GM19452 (cell line): ENCODE results near the gene ALDH1A3.
"Not testable (repeated sequence)": the region's sequence is repeated elsewhere in the genome, so short reads cannot be mapped to it uniquely, and the experiment has no call there.

Experiments used
- ATAC-seq: cut with Tn5 transposase; IDR thresholded peaks from one replicate; pipeline ENCODE4 v1.9.1; 2021; ENCODE audit not compliant: unreplicated experiment

ALDH1A3 gene

DNA sequence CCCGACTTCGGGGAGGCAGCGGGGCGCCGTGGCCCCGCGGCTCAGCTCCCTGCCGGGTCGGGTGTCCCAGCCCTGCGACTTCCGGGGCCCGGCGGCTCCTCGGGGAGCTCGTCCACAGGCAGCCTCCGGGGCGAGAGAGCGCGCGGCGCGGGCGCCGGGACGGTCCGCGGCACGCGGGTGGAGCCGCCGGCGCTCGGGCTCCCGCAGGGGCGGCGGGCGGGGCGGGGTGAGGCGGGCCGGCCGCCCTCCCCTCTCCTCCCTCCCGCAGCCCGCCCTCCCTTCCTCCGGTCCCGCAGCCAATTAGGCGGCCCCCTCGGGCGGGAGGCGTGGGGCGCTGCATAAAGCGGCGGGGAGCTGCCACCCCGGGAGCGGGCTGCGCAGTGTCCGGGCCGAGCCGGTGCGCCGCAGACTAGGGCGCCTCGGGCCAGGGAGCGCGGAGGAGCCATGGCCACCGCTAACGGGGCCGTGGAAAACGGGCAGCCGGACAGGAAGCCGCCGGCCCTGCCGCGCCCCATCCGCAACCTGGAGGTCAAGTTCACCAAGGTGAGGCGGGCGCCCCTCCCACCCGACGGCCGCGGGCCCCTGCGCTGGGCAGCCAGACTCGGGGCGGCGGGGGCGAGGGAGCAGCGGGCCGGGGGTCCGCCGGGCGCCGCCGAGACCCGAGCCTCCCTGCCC, at the start of gene ALDH1A3:
TSS of gene ALDH1A3 (plus strand) at position 368 of the 675 bp plus-strand sequence. CDS start at position 445, 77 bp downstream.
- ATAC-seq, result no peak

DNA sequence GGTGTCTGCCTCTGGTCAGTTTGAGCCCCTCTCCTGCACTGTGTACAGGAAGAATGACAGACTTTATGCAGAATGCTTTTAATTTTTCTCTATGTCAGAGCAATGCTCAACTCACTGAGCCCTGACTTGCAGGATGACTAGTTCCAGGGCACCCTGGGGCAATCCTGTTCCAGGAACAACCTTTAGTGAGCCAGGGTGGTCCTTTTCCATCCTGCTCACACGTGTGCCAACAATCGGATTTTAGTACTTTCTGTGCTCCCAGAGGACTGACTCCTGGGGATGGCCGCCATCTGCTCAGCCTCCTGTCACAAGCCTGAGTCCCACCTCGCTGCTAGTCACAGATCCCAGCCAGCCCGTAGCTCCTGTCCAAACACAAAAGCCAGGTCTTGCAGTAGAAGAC, 48.2 kb upstream of the ALDH1A3 start:
- ATAC-seq, result no peak

DNA sequence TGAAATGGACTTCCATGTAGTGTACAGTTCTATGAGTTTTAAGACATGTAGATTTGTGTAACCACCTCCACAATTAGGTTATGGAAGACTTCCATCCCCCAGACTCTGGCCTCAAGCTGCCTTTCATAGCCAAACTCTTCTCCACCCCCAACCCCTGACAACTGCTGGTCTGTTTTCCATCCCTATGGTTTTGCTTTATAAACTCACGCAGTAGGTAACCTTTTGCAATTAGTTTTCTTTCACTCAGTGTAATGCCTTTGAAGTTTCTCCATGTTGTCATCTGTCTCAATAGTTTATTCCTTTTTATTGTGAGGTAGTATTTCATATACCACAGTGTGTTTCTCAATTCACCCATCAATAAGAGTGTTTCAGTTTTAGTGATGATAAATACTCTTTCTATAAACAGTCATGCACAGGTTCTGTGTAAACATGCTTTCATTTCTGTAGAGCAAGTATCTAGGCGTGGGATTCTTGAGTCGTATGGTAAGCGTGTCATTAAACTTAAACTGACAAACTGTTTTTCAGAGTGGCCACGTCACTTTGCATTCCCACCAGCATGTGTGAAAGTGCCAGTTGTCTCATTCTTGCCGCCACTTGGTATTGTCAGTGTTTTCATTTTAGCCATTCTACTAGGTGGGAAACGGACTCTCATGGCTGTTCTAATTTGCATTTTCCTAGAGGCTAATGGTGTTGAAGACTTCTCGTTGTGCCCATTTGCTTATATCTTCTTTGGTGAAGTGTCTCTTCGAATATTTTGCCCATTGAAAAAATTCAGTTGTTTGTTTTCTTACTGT, 47.3 kb upstream of the ALDH1A3 start:
- no peak for ATAC-seq

DNA sequence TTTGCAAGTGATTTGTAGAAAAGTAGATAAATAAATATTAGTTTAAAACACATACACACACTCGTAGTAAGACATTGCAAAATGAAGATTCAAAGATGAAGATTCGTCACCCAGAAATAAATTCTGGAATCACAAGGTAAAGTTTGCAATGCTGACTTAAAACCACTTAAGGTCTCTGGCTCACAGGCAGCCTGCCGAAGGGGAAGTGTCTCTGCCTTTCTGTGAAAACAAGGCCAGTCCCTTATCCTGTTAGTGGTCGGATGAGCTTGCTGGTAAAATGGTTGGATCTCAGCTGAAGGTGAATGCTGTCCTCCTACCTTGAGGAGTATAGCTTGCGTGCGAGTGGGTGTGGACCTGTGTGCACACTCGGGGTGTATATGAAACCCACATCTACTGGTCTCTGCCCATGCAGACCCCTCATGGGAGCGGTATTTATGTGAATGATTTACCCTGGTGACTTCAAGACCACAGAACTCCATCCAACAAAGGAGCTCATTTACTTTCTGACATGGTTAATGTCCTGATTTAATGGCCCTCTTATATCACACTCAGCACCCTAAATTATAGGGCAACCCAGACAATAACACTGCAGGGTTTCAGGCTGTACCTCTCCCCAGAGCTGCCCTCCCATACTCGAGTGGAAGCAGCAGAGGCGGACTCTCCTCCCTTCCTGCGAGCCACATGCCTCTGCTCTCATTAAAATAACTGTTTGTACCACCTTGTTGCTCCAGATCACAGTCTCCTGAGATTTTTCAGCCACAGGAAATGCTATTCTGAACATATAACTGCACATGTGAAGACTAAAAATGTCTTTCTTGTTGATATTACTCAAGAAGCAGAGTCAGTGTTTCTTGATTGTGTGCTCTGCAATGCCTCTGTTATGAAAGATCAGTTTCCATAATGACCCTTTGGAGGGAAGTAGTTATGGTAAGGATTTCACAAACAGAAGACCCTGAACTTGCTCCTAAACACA, 45.9 kb upstream of the ALDH1A3 start:
- ATAC-seq, result no peak

DNA sequence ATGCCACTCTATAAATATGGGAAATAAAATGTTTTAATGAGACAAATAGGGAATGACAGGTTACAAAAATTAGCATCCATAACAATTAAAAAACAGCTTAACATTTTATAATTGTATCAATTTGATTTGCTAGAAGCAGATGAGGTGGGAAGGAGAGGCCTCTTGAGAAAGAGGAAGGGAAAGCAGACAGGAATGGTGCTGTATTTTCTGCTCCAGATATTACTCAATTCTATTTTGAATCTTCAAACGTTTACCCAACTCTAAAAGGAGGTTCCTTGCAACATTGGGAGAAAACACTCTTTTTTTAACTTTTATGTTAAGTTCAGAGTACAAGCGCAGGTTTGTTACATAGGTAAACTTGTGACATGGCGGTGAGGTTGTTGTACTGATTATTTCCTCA, 44.9 kb upstream of the ALDH1A3 start:
- no peak for ATAC-seq

DNA sequence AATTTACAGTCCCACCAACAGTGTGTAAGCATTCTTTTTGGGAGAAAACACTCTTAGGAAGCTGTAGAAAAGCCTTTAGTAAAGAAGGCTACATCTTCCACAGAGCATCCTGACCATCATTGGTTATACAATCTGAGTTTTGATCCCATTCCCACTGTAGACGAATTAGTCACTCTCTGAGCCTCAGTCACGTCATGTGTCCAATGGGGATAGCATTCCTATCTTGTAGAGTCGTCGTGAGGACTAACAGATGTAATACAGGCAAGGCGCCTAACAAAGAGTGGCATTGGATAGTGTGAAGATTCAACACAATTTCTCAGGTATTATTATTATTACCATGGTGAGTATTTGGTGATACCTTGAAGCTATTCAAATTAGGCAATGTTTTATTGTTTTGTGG, 44.0 kb upstream of the ALDH1A3 start:
- no peak for ATAC-seq

DNA sequence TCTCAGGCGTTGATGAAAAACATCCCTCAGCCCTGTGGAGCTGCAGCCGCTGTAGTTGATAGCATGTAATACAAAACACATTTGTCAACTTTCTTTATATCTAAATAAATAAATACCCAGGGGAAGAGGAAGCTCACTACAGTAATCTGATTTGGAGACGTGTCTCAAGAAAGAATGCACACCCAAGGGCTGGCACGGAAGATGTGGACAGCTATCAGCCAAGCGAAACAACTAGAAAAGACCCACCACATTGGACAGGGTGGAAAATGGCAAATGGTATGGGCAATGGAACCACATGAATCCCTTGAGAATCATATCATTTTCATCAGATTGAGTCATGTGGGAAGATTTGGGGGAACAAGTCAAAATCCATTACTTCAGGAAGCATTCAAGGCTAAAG, 43.1 kb upstream of the ALDH1A3 start:
- no peak for ATAC-seq

DNA sequence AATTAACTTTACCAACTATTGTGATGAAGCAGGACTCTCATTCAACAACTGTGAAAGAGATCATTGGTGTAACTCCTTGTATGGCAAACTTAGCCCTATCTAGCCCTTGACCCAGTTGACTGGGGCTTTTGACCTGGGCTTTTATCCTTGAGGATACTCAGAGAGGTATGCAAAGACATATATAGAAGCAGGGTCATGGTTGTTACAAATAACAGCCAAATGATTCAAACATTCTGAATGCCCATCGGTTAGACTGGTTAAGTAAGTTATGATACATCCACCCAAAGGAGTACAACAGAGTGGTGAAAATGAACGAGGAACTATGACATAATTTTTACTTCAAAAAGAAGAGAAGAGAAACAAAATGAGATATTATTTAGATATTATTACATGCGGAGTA, 38.2 kb upstream of the ALDH1A3 start:
- ATAC-seq, result no peak

DNA sequence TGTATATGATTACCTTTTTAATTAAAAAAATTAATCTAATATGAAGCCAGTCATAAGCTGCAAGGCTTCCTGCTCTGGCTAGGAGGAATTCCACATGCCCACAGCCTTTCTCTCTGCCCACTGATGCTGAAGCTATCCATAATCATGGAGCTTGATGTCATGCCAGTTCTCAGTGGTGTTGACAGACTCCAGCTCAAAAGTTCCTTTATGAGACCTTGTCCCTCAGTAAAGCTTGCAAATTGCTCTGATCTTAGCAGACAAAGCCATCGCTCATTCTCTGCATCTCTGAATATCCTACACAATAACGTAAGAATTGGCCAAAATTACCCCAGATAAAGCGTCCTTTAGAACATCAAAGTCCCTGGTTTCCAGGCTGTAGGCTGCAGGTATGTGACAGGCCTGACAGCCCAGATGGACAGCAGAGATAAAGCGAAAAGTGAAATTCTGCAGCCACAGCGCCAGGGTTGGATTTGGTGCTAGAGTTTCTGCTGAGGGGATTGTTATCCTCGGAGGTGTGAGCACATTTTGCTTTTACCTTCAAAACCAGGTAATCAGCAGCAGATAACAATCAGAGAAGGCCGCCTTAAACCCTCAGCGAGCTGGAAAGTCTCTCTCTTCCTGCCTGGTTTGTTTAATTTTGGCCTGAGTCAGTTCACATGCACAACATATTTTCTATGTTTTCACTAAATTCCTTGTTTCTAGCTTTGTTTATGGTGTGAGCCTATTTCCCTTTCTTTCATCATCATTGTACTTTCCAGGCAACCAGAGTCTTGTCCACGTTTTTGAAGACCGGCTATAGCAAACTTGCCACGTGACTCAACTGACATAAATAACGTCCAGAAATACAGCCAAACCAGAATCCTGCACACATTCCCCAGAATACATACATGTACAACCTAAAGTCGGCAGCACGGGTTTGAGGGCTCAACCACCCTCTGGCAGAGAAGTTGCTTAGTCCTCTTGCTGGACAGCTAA, 36.6 kb upstream of the ALDH1A3 start:
- ATAC-seq, result no peak

DNA sequence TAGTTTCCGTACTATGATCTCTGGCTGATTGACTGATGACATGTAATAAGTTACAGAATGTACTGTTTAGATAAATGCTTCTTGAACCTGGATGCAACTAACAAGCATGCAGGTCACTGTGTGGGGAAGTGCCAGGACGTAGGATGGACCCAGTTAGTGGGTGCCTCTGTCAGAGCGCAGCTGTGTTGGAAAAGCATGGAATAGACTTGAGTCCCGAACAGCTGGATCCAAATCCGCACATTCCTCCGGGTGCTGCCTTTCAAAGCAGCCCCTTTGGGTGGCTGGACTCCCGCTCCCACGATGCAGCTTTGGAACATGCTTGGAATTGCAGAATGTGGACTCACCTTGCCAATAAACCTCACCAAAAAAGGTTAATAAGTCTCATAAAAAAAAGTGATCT, 35.5 kb upstream of the ALDH1A3 start:
- no peak for ATAC-seq

DNA sequence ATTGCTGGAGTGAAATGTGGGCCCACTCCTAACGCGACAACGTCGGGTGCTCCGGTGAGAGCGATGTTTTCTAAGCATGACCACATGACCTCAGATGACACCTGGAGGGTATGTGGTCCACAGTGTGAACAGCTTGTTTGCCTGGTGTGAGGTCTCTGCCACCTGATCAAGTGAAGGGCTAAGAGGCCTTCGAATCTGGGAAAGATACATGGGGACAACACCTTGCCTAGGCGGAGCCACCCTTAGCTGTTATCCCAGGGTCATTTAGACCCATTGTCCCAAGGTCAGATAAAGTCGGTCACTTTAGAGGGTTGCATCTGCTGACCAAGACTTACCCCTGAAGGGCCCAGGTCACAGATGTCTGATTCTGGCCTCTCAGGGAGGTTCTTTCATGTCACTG, 34.9 kb upstream of the ALDH1A3 start:
- no peak for ATAC-seq

DNA sequence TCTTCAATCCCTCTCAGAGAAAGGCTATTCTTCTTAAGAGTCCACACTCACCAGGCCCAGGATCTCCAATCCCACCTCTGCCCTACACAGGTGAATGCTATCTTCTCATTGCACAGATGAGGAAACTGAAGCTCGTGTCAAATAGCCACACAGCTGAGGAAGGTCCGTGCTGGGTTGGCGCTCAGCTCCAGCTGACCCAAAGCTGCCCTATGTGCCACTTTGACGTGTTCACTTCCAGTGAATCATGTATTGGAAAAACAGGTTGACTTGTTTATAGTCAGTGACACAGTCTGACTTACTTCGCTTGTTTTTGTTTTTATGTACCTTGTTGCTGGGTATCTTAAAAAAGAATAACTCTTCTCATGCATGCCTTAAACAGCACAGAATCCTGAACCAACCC, 32.4 kb upstream of the ALDH1A3 start:
- no peak for ATAC-seq

DNA sequence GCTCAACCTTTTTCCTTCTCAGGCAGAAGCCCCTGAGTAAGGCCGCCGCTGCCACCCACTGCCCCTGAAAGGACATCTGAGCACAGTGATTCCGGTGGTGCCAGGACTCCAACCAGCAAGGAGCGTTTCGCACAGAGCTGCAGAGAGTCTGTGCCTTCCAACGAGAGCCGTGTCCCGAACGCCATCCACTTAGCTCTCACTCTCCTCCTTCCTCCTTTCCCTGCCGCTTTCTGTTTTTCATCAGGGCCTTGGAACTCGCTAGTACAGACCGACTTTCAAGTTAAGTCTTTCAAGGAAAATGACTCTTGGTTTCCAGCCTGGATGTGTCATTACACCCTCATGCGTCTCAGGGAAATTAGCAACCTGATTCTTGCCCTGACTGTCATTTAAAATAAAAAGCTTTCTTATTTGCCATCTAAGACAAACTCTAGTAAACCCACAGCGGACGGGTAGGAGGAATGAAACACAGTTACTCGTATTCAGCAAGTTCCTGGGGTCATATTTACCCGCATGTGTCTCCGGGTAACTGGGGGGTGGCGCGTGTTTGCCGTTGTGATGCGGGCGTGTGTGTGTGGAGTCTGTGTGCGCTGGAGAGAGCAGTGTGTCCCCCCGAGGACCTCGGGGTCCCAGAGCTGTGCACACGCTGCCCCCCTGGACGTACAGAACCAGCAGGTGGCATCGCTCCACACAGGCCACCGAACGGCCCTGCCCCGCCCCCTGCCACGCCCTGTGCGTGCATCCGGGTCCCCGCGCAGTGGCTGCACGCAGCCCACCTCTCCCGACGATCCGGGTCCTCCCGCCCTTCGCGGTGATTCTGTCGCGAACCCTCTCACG, 30.4 kb upstream of the ALDH1A3 start:
- peak; percentile 56 for ATAC-seq

DNA sequence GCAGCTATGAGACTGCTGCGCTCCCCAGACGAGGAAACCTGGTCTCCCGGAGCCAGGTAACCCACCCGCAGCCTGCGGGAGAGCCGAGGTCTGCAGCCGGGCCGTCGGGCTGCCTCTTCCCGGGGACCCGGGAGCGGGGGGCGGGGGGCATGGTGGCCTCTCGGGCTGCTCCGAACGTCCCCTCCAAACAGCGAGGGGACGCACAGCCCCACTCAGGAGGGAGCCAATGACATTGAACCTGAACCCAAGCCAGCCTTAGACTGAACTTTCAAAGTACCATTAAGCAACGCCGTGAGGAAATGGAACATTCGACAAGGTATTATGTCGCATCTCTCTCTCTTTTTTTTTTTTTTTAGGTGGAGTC, 29.8 kb upstream of the ALDH1A3 start:
- ATAC-seq, result no peak

DNA sequence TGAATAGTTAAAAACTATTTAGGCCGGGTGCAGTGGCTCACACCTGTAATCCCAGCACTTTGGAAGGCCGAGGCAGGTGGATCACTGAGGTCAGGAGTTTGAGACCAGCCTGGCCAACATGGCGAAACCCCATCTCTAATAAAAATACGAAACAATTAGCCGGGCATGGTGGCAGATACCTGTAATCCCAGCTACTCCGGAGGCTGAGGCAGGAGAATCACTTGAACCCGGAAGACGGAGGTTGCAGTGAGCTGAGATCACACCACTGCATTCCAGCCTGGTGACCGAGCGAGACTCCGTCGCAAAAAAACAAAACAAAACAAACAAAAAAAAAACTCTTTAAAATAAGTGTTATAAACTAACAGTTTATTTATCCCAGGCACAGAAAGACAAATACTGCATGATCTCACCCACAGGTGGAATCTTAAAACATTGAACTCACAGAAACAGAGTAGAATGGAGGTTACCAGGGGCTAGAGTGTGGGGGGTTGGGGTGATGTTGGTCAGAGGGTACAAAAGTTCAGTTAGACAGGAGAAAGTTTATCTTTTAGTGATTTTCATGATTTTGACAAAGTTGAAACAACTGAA, 28.1 kb upstream of the ALDH1A3 start:
- not testable (repeated sequence) for ATAC-seq

DNA sequence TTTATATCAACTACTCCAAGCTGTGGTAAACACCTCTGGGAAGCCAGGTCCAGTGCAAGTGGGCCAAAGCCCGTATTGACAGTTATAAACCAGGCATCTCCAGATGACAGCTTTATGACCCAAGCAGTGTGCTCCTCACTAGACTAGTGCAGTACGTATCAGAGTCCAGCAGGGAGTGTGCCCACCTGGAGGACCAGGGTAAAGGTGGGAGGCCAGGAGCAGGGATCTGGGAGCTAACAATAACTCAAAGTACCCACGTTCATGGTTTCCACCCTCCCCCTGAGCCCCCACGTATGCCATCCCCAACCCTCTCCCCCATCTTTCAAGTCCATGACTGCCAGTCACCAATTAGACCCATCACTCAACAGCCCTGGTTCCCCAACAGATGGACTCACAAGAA, 27.0 kb upstream of the ALDH1A3 start:
- no peak for ATAC-seq

DNA sequence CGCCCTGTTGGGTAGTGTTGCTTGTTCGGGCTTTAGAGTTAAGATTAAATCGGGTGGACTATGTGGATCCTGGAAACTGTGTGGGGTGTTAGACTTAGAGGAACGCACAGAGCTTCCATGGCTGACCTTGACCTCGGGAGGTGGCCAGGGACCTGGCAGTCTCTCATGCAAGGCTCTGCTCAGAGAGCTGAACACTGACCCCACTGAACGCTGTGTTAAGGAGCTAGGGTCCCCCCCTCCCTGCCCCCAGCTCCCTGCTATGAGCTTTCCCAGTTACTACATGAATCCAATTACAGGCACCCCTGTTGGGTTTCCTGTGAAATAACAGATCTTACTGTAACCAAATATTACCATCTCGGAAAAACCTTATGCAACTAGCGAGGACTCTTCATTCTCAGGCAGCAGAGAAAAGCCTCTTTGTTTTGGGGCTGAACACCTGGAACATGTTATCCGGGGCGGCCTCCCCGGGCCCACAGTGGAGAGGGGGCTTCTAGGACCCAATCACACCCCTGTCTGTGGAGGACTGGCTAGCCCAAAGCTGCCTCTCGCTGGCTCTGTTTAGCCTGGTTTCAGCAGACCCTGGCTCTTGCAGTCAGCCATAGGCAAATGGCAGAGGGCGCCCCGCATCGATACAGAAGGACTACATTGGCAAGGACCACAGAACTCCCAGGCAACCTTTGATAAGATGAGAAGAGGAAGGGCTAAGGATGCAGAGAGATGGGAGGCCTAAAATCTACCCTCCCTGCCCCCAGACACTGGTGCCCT, 25.8 kb upstream of the ALDH1A3 start:
- ATAC-seq, result no peak

DNA sequence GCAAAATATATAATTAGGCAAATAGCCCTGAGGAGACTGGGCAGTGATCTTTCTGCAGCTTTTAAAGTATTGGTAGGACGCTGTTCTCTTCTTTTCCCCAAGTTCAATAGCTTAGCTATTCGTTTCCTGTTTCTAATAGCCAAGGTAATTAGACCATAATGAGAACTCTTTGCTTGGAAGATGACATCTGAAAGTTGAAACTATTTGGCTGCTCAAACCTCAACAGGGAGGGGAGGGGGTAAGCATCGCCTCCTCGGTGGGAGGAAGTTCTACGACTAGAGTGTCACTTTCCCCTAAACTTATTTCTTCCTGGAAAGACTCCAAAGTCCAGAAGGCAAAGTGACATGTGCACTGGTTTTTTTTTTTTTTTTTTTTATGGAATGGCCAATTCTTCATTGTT, 22.8 kb upstream of the ALDH1A3 start:
- ATAC-seq, result no peak
